Left lung (tissue), 10 donors: ENCODE data around the gene MGA. TPM values are rescaled to one million over a fixed set of nuclear protein-coding genes. Genes with fewer than 3 reads are reported as not detected.

Experiments
- ATAC-seq: fragments of 200-7000 bp; cut with Tn5 transposase; one replicate; pipeline ENCODE4 v1.9.1; 2020; ENCODE audit warnings: moderate library complexity
- DNase-seq, 4 donors: peaks; one replicate each; pipeline ENCODE4 v3.0.0-alpha.2; 2013 to 2020
- H3K27ac ChIP-seq, 2 donors: fragments of 200-600 bp; sonication (generic) in 1 of 2; one replicate each; pipeline versions ENCODE4 v1.5.0 to v1.8.0; 2020 to 2021
- H3K27me3 ChIP-seq, 2 donors: fragments of 200-600 bp; sonication (generic) in 1 of 2; one replicate each; pipeline versions ENCODE4 v1.5.0 to v1.8.0; 2020 to 2021
- H3K36me3 ChIP-seq, 2 donors: fragments of 200-600 bp; sonication (generic) in 1 of 2; one replicate each; pipeline versions ENCODE4 v1.5.0 to v1.8.0; 2020 to 2021
- H3K4me1 ChIP-seq, 2 donors: fragments of 200-600 bp; one replicate each; pipeline ENCODE4 v1.8.0; 2021
- H3K4me3 ChIP-seq, 2 donors: fragments of 200-600 bp; sonication (generic) in 1 of 2; one replicate each; pipeline versions ENCODE4 v1.5.0 to v1.8.0; 2020 to 2021; ENCODE audit warnings: mild to moderate bottlenecking in 1 of 2
- H3K9me3 ChIP-seq, 2 donors: fragments of 200-600 bp; sonication (generic) in 1 of 2; one replicate each; pipeline versions ENCODE4 v1.5.0 to v1.8.0; 2020 to 2021
- CTCF ChIP-seq, 2 donors: fragments of 200-600 bp; sonication (generic) in 1 of 2; IDR thresholded peaks; one replicate each; pipeline versions ENCODE4 v1.5.0 to v1.8.0; 2021; ENCODE audit warnings: antibody characterized with exemption in 2 of 2
- intact Hi-C, 2 donors: fragments of 100-400 bp; cut with DNase I; formaldehyde crosslinking; loops; one replicate each; pipeline versions ENCODE4 v1.11.2 to v1.14.2; 2022
- polyA plus RNA-seq, 6 donors: library from polyadenylated mRNA; unstranded; fragments of 120-200 nt; gene quantifications; one replicate each; pipeline ENCODE4 v1.2.1, GENCODE V29; 2013; ENCODE audit not compliant: insufficient read length in 6 of 6
- total RNA-seq, 2 donors: library from RNA; stranded (reverse); fragmentation: NEBNext Ultra II Directional; extraction: Animal tissue kit (Norgen Biotek cat#: 25700); gene quantifications; one replicate each; pipeline ENCODE4 v1.2.1, GENCODE V29; 2021
- donor health status: DM: no; HTN: yes; CAD: no.
- donor health status: DM: no; HTN: no; CAD: no.

MGA gene
- total and polyA plus RNA-seq, 8 donors, result 33.4 to 41.7 (median 39.2) TPM

GRCh38 chr15:41693757-41694156 lies 33.6 kb downstream of the MGA start:
- DNase-seq (no peak), ATAC-seq (no peak)
- no peaks in the 10 kb centered on the region for H3K9me3 ChIP-seq
- intact Hi-C loops, result no loop called here
- H3K4me1 ChIP-seq, result peaks cover 0 to 62% of the 10 kb centered on the region in 2 donors
- no peak for TF ChIP-seq CTCF (IDR thresholded peaks at IDR 0.05)
- H3K36me3 ChIP-seq, result peaks cover 0 to 3% of the 10 kb centered on the region in 2 donors
- no peak overlapping the region for H3K27ac ChIP-seq
- no peak overlapping the region for H3K4me3 ChIP-seq
- no peaks in the 10 kb centered on the region for H3K27me3 ChIP-seq

- Histone ChIP-seq H3K4me1 (peaks cover 0 to 42% of the 10 kb centered on the region in 2 donors), H3K36me3 (peaks cover 0 to 19% of the 10 kb centered on the region in 2 donors), H3K27me3 (no peaks in the 10 kb centered on the region), H3K4me3 (no peak overlapping the region), H3K27ac (peak overlapping the region in 1 of 2 donors; percentile 69), H3K9me3 (no peaks in the 10 kb centered on the region)
- peak in 2 of 4 donors; percentile 20 to 52 for DNase-seq
- intact Hi-C loops, result no loop called here
- peak; percentile 71 for ATAC-seq
- no peak for TF ChIP-seq CTCF (IDR thresholded peaks at IDR 0.05)
Measured at GRCh38 chr15:41695750-41696436, 35.7 kb downstream of the MGA start.

- intact Hi-C loops, result no loop called here
- ATAC-seq (no peak), DNase-seq (no peak)
- H3K9me3 ChIP-seq, result no peaks in the 10 kb centered on the region
- H3K27me3 ChIP-seq, result no peaks in the 10 kb centered on the region
- H3K36me3 ChIP-seq, result peaks cover 0 to 28% of the 10 kb centered on the region in 2 donors
- no peak for TF ChIP-seq CTCF (IDR thresholded peaks at IDR 0.05)
- no peak overlapping the region for H3K4me3 ChIP-seq
- H3K27ac ChIP-seq, result no peak overlapping the region
- peaks cover 0 to 24% of the 10 kb centered on the region in 2 donors for H3K4me1 ChIP-seq
Measured at GRCh38 chr15:41698779-41699178, 38.6 kb downstream of the MGA start.

DNA sequence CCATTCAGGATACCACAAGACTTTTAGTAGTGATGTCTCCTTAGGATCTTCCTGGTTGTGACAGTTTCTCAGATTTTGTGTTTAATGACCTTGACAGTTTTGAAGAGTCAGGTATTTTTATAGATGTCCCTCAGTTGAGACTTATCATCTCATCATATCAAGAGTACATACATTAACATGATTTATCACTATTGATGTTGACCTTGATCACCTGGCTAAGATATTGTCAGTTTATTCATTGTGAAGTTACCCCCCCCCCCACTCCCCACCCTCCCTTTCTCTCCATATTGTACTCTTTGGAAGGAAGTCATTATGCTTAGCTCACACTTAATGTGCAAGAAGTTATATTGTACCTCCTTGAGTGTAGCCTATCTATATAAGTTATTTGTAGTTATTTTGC lies 42.9 kb downstream of the MGA start:
- no peak overlapping the region for H3K27ac ChIP-seq

More for the DNA sequence above, 42.9 kb downstream of the MGA start:
- ATAC-seq (no peak), DNase-seq (no peak)
- Histone ChIP-seq H3K27me3 (no peaks in the 10 kb centered on the region), H3K4me1 (no peaks in the 10 kb centered on the region), H3K4me3 (no peak overlapping the region), H3K9me3 (no peaks in the 10 kb centered on the region), H3K36me3 (peaks cover 0 to 41% of the 10 kb centered on the region in 2 donors)
- TF ChIP-seq CTCF (IDR thresholded peaks at IDR 0.05), result no peak
- intact Hi-C loops, result no loop called here
